ENCODE results near the gene PPP4R3B. TPM values are rescaled to one million over a fixed set of nuclear protein-coding genes. Genes with fewer than 3 reads are reported as not detected.

The PPP4R3B gene
- total and polyA plus RNA-seq, 2 of the 8 experiments (the other 6 are each of a cell fraction or from before 2014, with no cell fraction given): 8.5 to 39.1 TPM

- Histone ChIP-seq H2BK20ac (ENCODE audit: low read length) (no peak overlapping the region), H3K27me3 (replicated peaks in 1 of 4; ENCODE audit: control insufficient read depth in 3 of 4, extremely low read depth in 1 of 4, insufficient read depth in 3 of 4, low read length in 3 of 4) (no peaks in the 10 kb centered on the region), H2BK120ac (replicated peaks; ENCODE audit: low read depth, low read length) (no peak overlapping the region), H2BK5ac (ENCODE audit: low read depth, low read length) (no peak overlapping the region), H3K79me1 (ENCODE audit: low read depth, low read length) (no peaks in the 10 kb centered on the region; the same call in 1 of the 2 replicates), H3K79me2 (ENCODE audit: control insufficient read depth in 1 of 2, insufficient read depth in 2 of 2, low read length in 2 of 2) (peaks cover 0 to 51% of the 10 kb centered on the region in 2 experiments; a peak in 3 of 4 replicates), H3K4me3 (ENCODE audit: extremely low read depth in 1 of 4, insufficient read depth in 2 of 4, low read depth in 3 of 4, low read length in 4 of 4) (no peak overlapping the region), H4K5ac (ENCODE audit: insufficient read length, low read depth, low read length) (no peak overlapping the region), H3K36me3 (ENCODE audit: control insufficient read depth in 2 of 4, insufficient read depth in 4 of 4, low read length in 3 of 4) (peaks cover 2 to 26% (median 7%) of the 10 kb centered on the region in 4 experiments; a peak in 4 of 8 replicates), H3K23me2 (ENCODE audit: low read depth, low read length) (no peaks in the 10 kb centered on the region), H3K23ac (ENCODE audit: insufficient read length) (no peak overlapping the region), H3K4me2 (ENCODE audit: insufficient read depth in 1 of 2, low read depth in 2 of 2, low read length in 2 of 2) (no peak overlapping the region), H2BK12ac (ENCODE audit: low read depth, low read length) (no peak overlapping the region), H3K4ac (replicated peaks; ENCODE audit: insufficient read length, low read depth, low read length) (no peak overlapping the region), H2BK15ac (ENCODE audit: low read length) (no peak overlapping the region), H3K18ac (ENCODE audit: extremely low read depth, low read length) (no peak overlapping the region), H3K9me3 (ENCODE audit: insufficient read depth in 2 of 2, low read depth in 1 of 2, low read length in 1 of 2) (no peaks in the 10 kb centered on the region), H3K4me1 (replicated peaks in 1 of 4; ENCODE audit: control insufficient read depth in 3 of 4, insufficient read depth in 4 of 4, low read length in 3 of 4) (no peaks in the 10 kb centered on the region), H3K9ac (replicated peaks in 1 of 4; ENCODE audit: extremely low read depth in 1 of 4, low read depth in 3 of 4, low read length in 3 of 4) (no peak overlapping the region), H4K8ac (ENCODE audit: extremely low read depth, insufficient read depth, low read length) (no peak overlapping the region), H3K14ac (ENCODE audit: insufficient read length) (no peak overlapping the region), H3K56ac (replicated peaks; ENCODE audit: insufficient read length, low read depth, low read length) (no peak overlapping the region), H4K20me1 (replicated peaks in 1 of 2; ENCODE audit: control insufficient read depth in 1 of 2, insufficient read depth in 2 of 2, low read length in 2 of 2) (no peaks in the 10 kb centered on the region), H4K91ac (replicated peaks; ENCODE audit: insufficient read length, low read length) (no peak overlapping the region), H3K27ac (ENCODE audit: low read depth, low read length) (no peak overlapping the region), H2AK5ac (ENCODE audit: low read depth, low read length) (no peak overlapping the region), H2AFZ (ENCODE audit: low read length) (no peak overlapping the region)
- DNase-seq (ENCODE audit: low read depth in 1 of 2, low spot score in 2 of 2): no peak
- 90% methylated on average over 3 of the region's 3 CpGs; no CpG with 5 or more reads in 1 of the 2 experiments for WGBS, 2 experiments (ENCODE audit: extremely low coverage in 1 of 2, insufficient coverage in 1 of 2, insufficient read length in 1 of 2, insufficient replicate concordance in 2 of 2, low coverage in 1 of 2, low lambda C conversion rate in 2 of 2, missing lambda C conversion rate in 1 of 2)
- ChIA-PET CTCF (ENCODE audit: partially characterized antibody) (interaction anchor here (0.9 kb wide), 2 partner anchors 12 to 30 kb away, joined by 3 read pairs; no protein-coding TSS in a partner anchor), POLR2A (ENCODE audit: partially characterized antibody) (no interaction called here)
- no peak for FAIRE-seq
- no peak for TF ChIP-seq SUZ12 (IDR thresholded peaks at IDR 0.05; ENCODE audit: low read length)
- no peak for TF ChIP-seq CREB1 (IDR thresholded peaks at IDR 0.05)
- no peak for TF ChIP-seq CEBPB (IDR thresholded peaks at IDR 0.05; ENCODE audit: low read depth, low read length)
- TF ChIP-seq RNF2 (IDR thresholded peaks at IDR 0.05; ENCODE audit: borderline replicate concordance, low read depth, low read length, missing control alignments, poor library complexity, severe bottlenecking): no peak
- TF ChIP-seq BCL11A (IDR thresholded peaks at IDR 0.05; ENCODE audit: low read depth in 2 of 2, low read length in 2 of 2): no peak
- TF ChIP-seq SIN3A (conservative IDR thresholded peaks at IDR 0.05 in 1 of 2, IDR thresholded peaks at IDR 0.05 in 1 of 2; ENCODE audit: low read depth in 1 of 2, low read length in 2 of 2): no peak
- no peak for TF ChIP-seq POU5F1 (IDR thresholded peaks at IDR 0.05; ENCODE audit: low read depth, low read length)
- TF ChIP-seq SIX5 (IDR thresholded peaks at IDR 0.05; ENCODE audit: low read depth, low read length): no peak
- no peak for TF ChIP-seq E2F6 (IDR thresholded peaks at IDR 0.05)
- TF ChIP-seq JUND (IDR thresholded peaks at IDR 0.05; ENCODE audit: low read length): no peak
- TF ChIP-seq CTBP2 (IDR thresholded peaks at IDR 0.05; ENCODE audit: borderline replicate concordance, insufficient read depth, insufficient read length, low read length): no peak
- no peak for TF ChIP-seq FOSL1 (IDR thresholded peaks at IDR 0.05; ENCODE audit: insufficient read depth, low read depth, low read length)
These were observed 6.3 kb downstream of the PPP4R3B start for GRCh38 chr2:55610954-55611743.
